HepG2 (cell line): ENCODE results near the gene NARF. TPM values are rescaled to one million over a fixed set of nuclear protein-coding genes. Genes with fewer than 3 reads are reported as not detected.

Experiments used
- FOXK1 ChIP-seq: sonication (generic); formaldehyde crosslinking; IDR thresholded peaks from 2 replicates; pipeline ENCODE4 v1.4.0; 2020; ENCODE audit warnings: low read depth, missing genetic modification reagents, borderline replicate concordance
- GPBP1L1 ChIP-seq: sonication (generic); formaldehyde crosslinking; IDR thresholded peaks from 2 replicates; pipeline ENCODE4 v1.5.0; 2020; ENCODE audit warnings: mild to moderate bottlenecking, missing genetic modification reagents
- MAX ChIP-seq: IDR thresholded peaks from 2 replicates; pipeline ENCODE4 v1.6.1; 2012; ENCODE audit warnings: inconsistent platforms
- MED1 ChIP-seq: sonication (generic); formaldehyde crosslinking; IDR thresholded peaks from 2 replicates; pipeline ENCODE4 v1.4.0; 2020; ENCODE audit warnings: missing genetic modification reagents
- SMAD1 ChIP-seq: sonication (generic); formaldehyde crosslinking; IDR thresholded peaks from 2 replicates; pipeline ENCODE4 v1.4.0; 2020; ENCODE audit warnings: missing genetic modification reagents, low read depth, mild to moderate bottlenecking, borderline replicate concordance
- ZEB1 ChIP-seq: IDR thresholded peaks from 2 replicates; pipeline ENCODE4 v1.6.1; 2012; ENCODE audit warnings: mild to moderate bottlenecking, low read depth, inconsistent platforms; ENCODE audit not compliant: insufficient replicate concordance
- ZNF333 ChIP-seq: sonication (generic); formaldehyde crosslinking; IDR thresholded peaks from 2 replicates; pipeline ENCODE4 v1.4.0; 2020; ENCODE audit warnings: mild to moderate bottlenecking, missing genetic modification reagents, borderline replicate concordance
- ZNF431 ChIP-seq: sonication (generic); formaldehyde crosslinking; IDR thresholded peaks from 2 replicates; pipeline ENCODE4 v1.9.0; 2022; ENCODE audit warnings: missing genetic modification reagents, low read depth, mild to moderate bottlenecking, borderline replicate concordance
- ZNF605 ChIP-seq: sonication (generic); formaldehyde crosslinking; IDR thresholded peaks from 2 replicates; pipeline ENCODE4 v1.8.0; 2022; ENCODE audit warnings: mild to moderate bottlenecking, missing genetic modification reagents
- polyA plus RNA-seq, 8 experiments: library from polyadenylated mRNA; depleted of rRNA in 3 of 8; stranded (reverse) in 7 of 8; unstranded in 1 of 8; fragments of >200 nt; fragmentation: Illumina TruSeq in 4 of 8; extraction: Trizol in 4 of 8; gene quantifications; 2 replicates each; pipeline versions ENCODE4 v1.2.1 to v1.2.3, GENCODE V29; 2011 to 2016; ENCODE audit warnings: low read depth in 4 of 8, missing spikeins in 1 of 8, mixed read lengths in 1 of 8; ENCODE audit not compliant: insufficient read depth in 1 of 8
- total RNA-seq, 5 experiments: library from RNA; depleted of rRNA; stranded (reverse); fragments of >200 nt; fragmentation: Illumina TruSeq; extraction: Trizol; gene quantifications; 2 replicates each; pipeline ENCODE4 v1.2.3, GENCODE V29; 2016; ENCODE audit warnings: low read depth in 1 of 5
- TF ChIP-seq, protein P1 (sequence below): sonication (generic); formaldehyde crosslinking; IDR thresholded peaks from 2 replicates; pipeline ENCODE4 v1.4.0; 2020; ENCODE audit warnings: mild to moderate bottlenecking, missing genetic modification reagents
- TF ChIP-seq, protein P2 (sequence below): sonication (generic); formaldehyde crosslinking; IDR thresholded peaks from 2 replicates; pipeline ENCODE4 v1.4.0; 2020; ENCODE audit warnings: missing genetic modification reagents
- TF ChIP-seq, protein P3 (sequence below): sonication (generic); formaldehyde crosslinking; IDR thresholded peaks from 2 replicates; pipeline ENCODE4 v1.9.0; 2022; ENCODE audit warnings: missing genetic modification reagents, mild to moderate bottlenecking, borderline replicate concordance

NARF gene
- total and polyA plus RNA-seq, 2 of the 13 experiments (the other 11 are each of a cell fraction or from before 2014, with no cell fraction given), result 61.1 to 144 TPM

- TF ChIP-seq, protein P1, sequence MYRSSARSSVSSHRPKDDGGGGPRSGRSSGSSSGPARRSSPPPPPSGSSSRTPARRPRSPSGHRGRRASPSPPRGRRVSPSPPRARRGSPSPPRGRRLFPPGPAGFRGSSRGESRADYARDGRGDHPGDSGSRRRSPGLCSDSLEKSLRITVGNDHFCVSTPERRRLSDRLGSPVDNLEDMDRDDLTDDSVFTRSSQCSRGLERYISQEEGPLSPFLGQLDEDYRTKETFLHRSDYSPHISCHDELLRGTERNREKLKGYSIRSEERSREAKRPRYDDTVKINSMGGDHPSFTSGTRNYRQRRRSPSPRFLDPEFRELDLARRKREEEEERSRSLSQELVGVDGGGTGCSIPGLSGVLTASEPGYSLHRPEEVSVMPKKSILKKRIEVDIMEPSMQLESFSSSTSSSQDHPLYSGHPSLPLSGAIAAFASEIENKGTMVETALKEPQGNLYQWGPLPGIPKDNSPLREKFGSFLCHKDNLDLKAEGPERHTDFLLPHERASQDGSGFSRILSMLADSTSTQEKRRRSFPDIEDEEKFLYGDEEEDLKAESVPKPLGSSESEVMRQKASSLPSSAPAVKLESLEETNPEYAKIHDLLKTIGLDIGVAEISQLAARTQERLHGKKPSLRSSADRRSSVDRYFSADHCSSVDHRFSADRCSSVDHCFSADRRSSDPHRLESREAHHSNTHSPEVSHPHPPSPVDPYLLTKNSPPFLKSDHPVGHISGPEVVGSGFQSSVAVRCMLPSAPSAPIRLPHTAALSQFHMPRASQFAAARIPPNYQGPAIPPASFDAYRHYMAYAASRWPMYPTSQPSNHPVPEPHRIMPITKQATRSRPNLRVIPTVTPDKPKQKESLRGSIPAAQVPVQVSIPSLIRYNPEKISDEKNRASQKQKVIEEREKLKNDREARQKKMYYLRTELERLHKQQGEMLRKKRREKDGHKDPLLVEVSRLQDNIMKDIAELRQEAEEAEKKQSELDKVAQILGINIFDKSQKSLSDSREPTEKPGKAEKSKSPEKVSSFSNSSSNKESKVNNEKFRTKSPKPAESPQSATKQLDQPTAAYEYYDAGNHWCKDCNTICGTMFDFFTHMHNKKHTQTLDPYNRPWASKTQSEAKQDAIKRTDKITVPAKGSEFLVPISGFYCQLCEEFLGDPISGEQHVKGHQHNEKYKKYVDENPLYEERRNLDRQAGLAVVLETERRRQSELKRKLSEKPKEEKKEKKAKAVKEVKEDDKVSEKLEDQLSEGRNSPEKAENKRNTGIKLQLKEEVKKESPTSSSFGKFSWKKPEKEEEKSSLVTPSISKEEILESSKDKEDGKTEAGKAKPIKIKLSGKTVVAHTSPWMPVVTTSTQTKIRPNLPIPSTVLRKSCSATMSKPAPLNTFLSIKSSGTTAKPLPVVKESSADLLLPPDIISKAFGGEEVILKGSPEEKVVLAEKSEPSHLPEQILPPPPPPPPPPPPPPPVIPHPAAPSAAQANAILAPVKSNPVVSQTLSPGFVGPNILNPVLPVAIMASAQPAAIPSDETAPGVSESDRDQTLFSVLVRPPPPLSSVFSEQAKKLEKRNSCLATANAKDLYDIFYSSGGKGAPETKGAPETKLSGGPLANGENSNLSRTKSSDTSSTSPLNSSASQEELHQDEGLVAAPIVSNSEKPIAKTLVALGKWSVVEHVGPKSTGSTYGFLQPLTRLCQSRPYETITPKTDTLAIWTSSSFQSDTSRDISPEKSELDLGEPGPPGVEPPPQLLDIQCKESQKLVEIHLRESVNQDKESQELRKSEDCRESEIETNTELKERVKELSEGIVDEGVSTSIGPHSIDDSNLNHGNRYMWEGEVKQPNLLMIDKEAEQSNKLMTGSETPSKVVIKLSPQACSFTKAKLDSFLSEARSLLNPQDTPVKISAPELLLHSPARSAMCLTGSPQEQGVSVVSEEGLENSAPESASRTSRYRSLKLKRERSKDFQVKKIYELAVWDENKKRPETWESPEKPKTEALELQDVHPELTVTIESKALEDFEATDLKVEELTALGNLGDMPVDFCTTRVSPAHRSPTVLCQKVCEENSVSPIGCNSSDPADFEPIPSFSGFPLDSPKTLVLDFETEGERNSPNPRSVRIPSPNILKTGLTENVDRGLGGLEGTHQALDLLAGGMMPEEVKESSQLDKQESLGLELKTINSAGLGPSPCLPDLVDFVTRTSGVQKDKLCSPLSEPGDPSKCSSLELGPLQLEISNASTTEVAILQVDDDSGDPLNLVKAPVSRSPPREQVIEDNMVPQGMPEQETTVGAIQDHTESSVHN (CRISPR knock-in tag), result 0 out of 2 replicates have a peak, but pooled peaks have one; percentile 72
- 0 out of 2 replicates have a peak, but pooled peaks have one; percentile 50 for TF ChIP-seq ZNF605 (CRISPR knock-in tag)
- TF ChIP-seq GPBP1L1, result no peak
- no peak for TF ChIP-seq ZNF333 (CRISPR knock-in tag)
- TF ChIP-seq FOXK1 (CRISPR knock-in tag), result no peak
- TF ChIP-seq, protein P2, sequence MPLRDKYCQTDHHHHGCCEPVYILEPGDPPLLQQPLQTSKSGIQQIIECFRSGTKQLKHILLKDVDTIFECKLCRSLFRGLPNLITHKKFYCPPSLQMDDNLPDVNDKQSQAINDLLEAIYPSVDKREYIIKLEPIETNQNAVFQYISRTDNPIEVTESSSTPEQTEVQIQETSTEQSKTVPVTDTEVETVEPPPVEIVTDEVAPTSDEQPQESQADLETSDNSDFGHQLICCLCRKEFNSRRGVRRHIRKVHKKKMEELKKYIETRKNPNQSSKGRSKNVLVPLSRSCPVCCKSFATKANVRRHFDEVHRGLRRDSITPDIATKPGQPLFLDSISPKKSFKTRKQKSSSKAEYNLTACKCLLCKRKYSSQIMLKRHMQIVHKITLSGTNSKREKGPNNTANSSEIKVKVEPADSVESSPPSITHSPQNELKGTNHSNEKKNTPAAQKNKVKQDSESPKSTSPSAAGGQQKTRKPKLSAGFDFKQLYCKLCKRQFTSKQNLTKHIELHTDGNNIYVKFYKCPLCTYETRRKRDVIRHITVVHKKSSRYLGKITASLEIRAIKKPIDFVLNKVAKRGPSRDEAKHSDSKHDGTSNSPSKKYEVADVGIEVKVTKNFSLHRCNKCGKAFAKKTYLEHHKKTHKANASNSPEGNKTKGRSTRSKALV (CRISPR knock-in tag), result peak; percentile 46; the same call in 1 of the 2 replicates
- TF ChIP-seq SMAD1 (CRISPR knock-in tag), result no peak
- no peak for TF ChIP-seq MAX
- TF ChIP-seq, protein P3, sequence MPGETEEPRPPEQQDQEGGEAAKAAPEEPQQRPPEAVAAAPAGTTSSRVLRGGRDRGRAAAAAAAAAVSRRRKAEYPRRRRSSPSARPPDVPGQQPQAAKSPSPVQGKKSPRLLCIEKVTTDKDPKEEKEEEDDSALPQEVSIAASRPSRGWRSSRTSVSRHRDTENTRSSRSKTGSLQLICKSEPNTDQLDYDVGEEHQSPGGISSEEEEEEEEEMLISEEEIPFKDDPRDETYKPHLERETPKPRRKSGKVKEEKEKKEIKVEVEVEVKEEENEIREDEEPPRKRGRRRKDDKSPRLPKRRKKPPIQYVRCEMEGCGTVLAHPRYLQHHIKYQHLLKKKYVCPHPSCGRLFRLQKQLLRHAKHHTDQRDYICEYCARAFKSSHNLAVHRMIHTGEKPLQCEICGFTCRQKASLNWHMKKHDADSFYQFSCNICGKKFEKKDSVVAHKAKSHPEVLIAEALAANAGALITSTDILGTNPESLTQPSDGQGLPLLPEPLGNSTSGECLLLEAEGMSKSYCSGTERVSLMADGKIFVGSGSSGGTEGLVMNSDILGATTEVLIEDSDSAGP (CRISPR knock-in tag), result peak; percentile 39; the same call in 1 of the 2 replicates
- 0 out of 2 replicates have a peak, but pooled peaks have one; percentile 25 for TF ChIP-seq ZNF431
- 0 out of 2 replicates have a peak, but pooled peaks have one; percentile 19 for TF ChIP-seq MED1 (CRISPR knock-in tag)
- no peak for TF ChIP-seq ZEB1
Observed at GRCh38 chr17:82502207-82502606, 43.7 kb downstream of the NARF start (continued).
